ENCODE data around the gene LRRC8B.

LRRC8B gene

GRCh38 chr1:89606227-89606980 is 81.8 kb downstream of the LRRC8B start:
- no peak for TF ChIP-seq CTCF (IDR thresholded peaks at IDR 0.05; ENCODE audit: low read depth, low read length, missing control alignments)

GRCh38 chr1:89607156-89607555 is 82.5 kb downstream of the LRRC8B start:
- DNase-seq (ENCODE audit: extremely low read depth, low read depth) = no peak
- no peak overlapping the region for H3K4me3 ChIP-seq (replicated peaks; ENCODE audit: low read depth, low read length)
- TF ChIP-seq CTCF (IDR thresholded peaks at IDR 0.05; ENCODE audit: low read depth, low read length, missing control alignments) = no peak

More at GRCh38 chr1:89606227-89606980, 81.8 kb downstream of the LRRC8B start:
- DNase-seq (ENCODE audit: extremely low read depth, low read depth) = no peak
- no peak overlapping the region for H3K4me3 ChIP-seq (replicated peaks; ENCODE audit: low read depth, low read length)

- DNase-seq (ENCODE audit: extremely low read depth, low read depth) = no peak
- no peak for TF ChIP-seq CTCF (IDR thresholded peaks at IDR 0.05; ENCODE audit: low read depth, low read length, missing control alignments)
- H3K4me3 ChIP-seq (replicated peaks; ENCODE audit: low read depth, low read length) = no peak overlapping the region
Measured at GRCh38 chr1:89607586-89608318, 83.1 kb downstream of the LRRC8B start.

- no peak for TF ChIP-seq CTCF (IDR thresholded peaks at IDR 0.05; ENCODE audit: low read depth, low read length, missing control alignments)
- no peak overlapping the region for H3K4me3 ChIP-seq (replicated peaks; ENCODE audit: low read depth, low read length)
- no peak for DNase-seq (ENCODE audit: extremely low read depth, low read depth)
Measured at GRCh38 chr1:89608319-89608983, 83.8 kb downstream of the LRRC8B start.

GRCh38 chr1:89608984-89609725 is 84.5 kb downstream of the LRRC8B start:
- no peak for TF ChIP-seq CTCF (IDR thresholded peaks at IDR 0.05; ENCODE audit: low read depth, low read length, missing control alignments)
- DNase-seq (ENCODE audit: extremely low read depth, low read depth) = no peak
- H3K4me3 ChIP-seq (replicated peaks; ENCODE audit: low read depth, low read length) = no peak overlapping the region

GRCh38 chr1:89609781-89610456 is 85.3 kb downstream of the LRRC8B start:
- H3K4me3 ChIP-seq (replicated peaks; ENCODE audit: low read depth, low read length) = no peak overlapping the region
- no peak for TF ChIP-seq CTCF (IDR thresholded peaks at IDR 0.05; ENCODE audit: low read depth, low read length, missing control alignments)
- no peak for DNase-seq (ENCODE audit: extremely low read depth, low read depth)
